Mammary epithelial cell (primary cell): ENCODE data around the gene TMEM120A.

Experiments used
- EZH2 ChIP-seq: IDR thresholded peaks from 2 replicates; pipeline ENCODE4 v1.6.1; 2012; ENCODE audit warnings: low read length, inconsistent platforms, borderline replicate concordance
- TF ChIP-seq, protein P1 (sequence below), 2 donors: IDR thresholded peaks in 1 of 2; conservative IDR thresholded peaks in 1 of 2; 2 replicates each; pipeline ENCODE4 v1.5.1; 2011 to 2012; ENCODE audit warnings: inconsistent platforms in 2 of 2, low read length in 2 of 2, mild to moderate bottlenecking in 2 of 2, control low read depth in 1 of 2, low read depth in 1 of 2; ENCODE audit not compliant: insufficient read depth in 1 of 2; ENCODE audit errors: extremely low read depth in 1 of 2

DNA sequence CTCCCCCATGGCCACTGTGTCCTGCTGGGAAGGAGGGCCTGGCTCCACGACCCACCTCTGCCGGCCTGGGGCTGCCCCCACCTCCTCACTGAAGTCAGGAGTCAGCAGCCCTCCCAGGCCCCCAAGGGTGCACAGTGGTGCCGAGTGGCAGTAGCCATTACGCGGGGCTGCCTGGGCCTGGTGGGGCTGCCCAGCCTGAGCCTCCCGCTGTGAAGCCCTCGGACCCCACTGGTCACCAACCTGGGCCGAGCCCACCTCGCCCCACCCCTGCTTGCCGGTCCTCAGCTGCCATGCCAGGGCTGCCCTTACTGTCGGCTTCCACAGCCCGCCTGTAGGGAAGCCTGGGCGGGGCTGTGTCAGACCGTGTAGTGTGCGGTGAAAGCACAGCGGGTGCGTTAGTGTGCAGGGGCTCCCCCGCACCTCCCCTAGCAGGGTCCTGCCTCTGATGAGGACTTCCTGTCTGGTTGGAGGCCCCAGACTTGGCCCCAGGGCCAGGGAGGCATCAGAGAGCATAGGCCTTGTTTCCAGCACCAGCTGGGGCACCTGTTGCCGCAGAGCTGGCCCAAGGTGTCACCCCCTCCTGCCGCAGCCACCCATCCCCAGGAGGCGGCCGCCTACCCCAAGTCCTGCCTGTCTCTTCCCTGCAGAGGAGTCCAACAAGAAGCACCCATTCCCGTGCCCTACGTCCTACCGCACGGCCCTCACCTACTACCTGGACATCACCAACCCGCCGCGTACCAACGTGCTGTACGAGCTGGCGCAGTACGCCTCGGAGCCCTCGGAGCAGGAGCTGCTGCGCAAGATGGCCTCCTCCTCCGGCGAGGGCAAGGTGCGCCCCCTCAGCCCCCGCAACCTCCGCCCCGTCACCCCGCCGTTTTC lies 10.0 kb downstream of the TMEM120A start:
- TF ChIP-seq, protein P1, sequence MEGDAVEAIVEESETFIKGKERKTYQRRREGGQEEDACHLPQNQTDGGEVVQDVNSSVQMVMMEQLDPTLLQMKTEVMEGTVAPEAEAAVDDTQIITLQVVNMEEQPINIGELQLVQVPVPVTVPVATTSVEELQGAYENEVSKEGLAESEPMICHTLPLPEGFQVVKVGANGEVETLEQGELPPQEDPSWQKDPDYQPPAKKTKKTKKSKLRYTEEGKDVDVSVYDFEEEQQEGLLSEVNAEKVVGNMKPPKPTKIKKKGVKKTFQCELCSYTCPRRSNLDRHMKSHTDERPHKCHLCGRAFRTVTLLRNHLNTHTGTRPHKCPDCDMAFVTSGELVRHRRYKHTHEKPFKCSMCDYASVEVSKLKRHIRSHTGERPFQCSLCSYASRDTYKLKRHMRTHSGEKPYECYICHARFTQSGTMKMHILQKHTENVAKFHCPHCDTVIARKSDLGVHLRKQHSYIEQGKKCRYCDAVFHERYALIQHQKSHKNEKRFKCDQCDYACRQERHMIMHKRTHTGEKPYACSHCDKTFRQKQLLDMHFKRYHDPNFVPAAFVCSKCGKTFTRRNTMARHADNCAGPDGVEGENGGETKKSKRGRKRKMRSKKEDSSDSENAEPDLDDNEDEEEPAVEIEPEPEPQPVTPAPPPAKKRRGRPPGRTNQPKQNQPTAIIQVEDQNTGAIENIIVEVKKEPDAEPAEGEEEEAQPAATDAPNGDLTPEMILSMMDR (conservative IDR thresholded peaks at IDR 0.05 in 1 of 2, IDR thresholded peaks at IDR 0.05 in 1 of 2; ENCODE audit: extremely low read depth in 1 of 2, insufficient read depth in 1 of 2, low read depth in 1 of 2, low read length in 2 of 2) = no peak
- TF ChIP-seq EZH2 = no peak
